SK-N-MC (cell line): ENCODE results near the gene KREMEN2.

Source experiments
- DNase-seq: peaks from one replicate; pipeline ENCODE4 v3.0.0-alpha.2; 2011; ENCODE audit warnings: low read depth, low spot score
- H3K27ac ChIP-seq: fragments of 200-600 bp; sonication (generic); 2 replicates; pipeline ENCODE4 v1.5.1; 2016; ENCODE audit warnings: mixed run types
- H3K36me3 ChIP-seq: fragments of 200-600 bp; sonication (generic); 2 replicates; pipeline ENCODE4 v1.6.1; 2017; ENCODE audit warnings: antibody characterized with exemption, low read length, mixed read lengths; ENCODE audit not compliant: insufficient read depth
- H3K4me3 ChIP-seq: fragments of 200-600 bp; sonication (generic); 2 replicates; pipeline ENCODE4 v1.5.1; 2016
- H3K9ac ChIP-seq: fragments of 200-600 bp; sonication (generic); 2 replicates; pipeline ENCODE4 v1.8.0; 2017; ENCODE audit warnings: mixed run types, mixed read lengths; ENCODE audit not compliant: insufficient read length
- H3K9me3 ChIP-seq: fragments of 200-600 bp; sonication (generic); 2 replicates; pipeline ENCODE4 v1.6.1; 2017; ENCODE audit warnings: low read depth, mild to moderate bottlenecking, antibody characterized with exemption, low read length, moderate library complexity, mixed read lengths
- EZH2 ChIP-seq: fragments of 200-600 bp; sonication (generic); IDR thresholded peaks from one replicate; pipeline ENCODE4 v1.6.1; 2017; ENCODE audit warnings: antibody characterized with exemption
- FOXP2 ChIP-seq: optimal IDR thresholded peaks from 2 replicates; pipeline ENCODE3; 2011; ENCODE audit warnings: mild to moderate bottlenecking, moderate library complexity; ENCODE audit not compliant: insufficient read depth; ENCODE audit errors: extremely low read length, control extremely low read depth
- POLR2AphosphoS5 ChIP-seq: IDR thresholded peaks from 2 replicates; pipeline ENCODE4 v1.6.1; 2012; ENCODE audit warnings: mild to moderate bottlenecking, low read depth, low read length, borderline replicate concordance

The KREMEN2 gene

DNA sequence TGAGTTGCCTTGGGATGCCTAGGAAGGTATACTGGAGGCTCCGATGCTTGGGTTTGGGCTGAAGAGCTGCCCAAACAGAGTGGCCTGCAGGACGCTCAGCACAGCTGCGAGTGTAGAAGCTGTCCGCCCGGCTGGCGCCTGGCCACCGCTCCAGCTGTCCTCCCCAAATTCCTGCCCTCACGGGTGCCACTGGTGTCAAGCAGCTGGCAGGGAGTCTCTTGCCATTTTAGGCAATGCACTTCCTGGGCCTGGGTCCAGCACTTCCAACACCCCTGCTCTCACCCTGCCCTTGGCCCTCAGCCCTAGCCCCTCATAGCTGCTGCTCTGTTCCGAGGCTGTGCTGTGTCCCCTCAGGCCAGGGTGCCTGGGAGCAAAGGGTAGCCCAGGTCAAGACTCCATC lies 21.4 kb downstream of the KREMEN2 start:
- no peak overlapping the region for H3K9ac ChIP-seq
- H3K4me3 ChIP-seq: no peak overlapping the region
- no peak for DNase-seq
- no peaks in the 10 kb centered on the region for H3K36me3 ChIP-seq
- no peak overlapping the region for H3K27ac ChIP-seq
- TF ChIP-seq FOXP2: no peak
- TF ChIP-seq POLR2AphosphoS5: no peak
- TF ChIP-seq EZH2: no peak
- no peaks in the 10 kb centered on the region for H3K9me3 ChIP-seq

GRCh38 chr16:2985893-2986355 lies 21.8 kb downstream of the KREMEN2 start:
- H3K4me3 ChIP-seq: no peak overlapping the region
- no peak for DNase-seq
- no peak for TF ChIP-seq EZH2
- TF ChIP-seq FOXP2: no peak
- no peak overlapping the region for H3K9ac ChIP-seq
- H3K36me3 ChIP-seq: no peaks in the 10 kb centered on the region
- no peaks in the 10 kb centered on the region for H3K9me3 ChIP-seq
- no peak overlapping the region for H3K27ac ChIP-seq

GRCh38 chr16:2986623-2987188 lies 22.6 kb downstream of the KREMEN2 start:
- DNase-seq: no peak
- Histone ChIP-seq H3K9ac (no peak overlapping the region), H3K36me3 (no peaks in the 10 kb centered on the region), H3K9me3 (no peaks in the 10 kb centered on the region), H3K4me3 (no peak overlapping the region), H3K27ac (no peak overlapping the region)
- TF ChIP-seq FOXP2: no peak
- TF ChIP-seq EZH2: no peak
- no peak for TF ChIP-seq POLR2AphosphoS5

- TF ChIP-seq FOXP2 (no peak), EZH2 (no peak), POLR2AphosphoS5 (no peak)
- Histone ChIP-seq H3K9me3 (no peaks in the 10 kb centered on the region), H3K36me3 (no peaks in the 10 kb centered on the region), H3K4me3 (no peak overlapping the region), H3K27ac (no peak overlapping the region), H3K9ac (no peak overlapping the region)
- DNase-seq: no peak
These were observed 23.2 kb downstream of the KREMEN2 start for GRCh38 chr16:2987286-2987685.

DNA sequence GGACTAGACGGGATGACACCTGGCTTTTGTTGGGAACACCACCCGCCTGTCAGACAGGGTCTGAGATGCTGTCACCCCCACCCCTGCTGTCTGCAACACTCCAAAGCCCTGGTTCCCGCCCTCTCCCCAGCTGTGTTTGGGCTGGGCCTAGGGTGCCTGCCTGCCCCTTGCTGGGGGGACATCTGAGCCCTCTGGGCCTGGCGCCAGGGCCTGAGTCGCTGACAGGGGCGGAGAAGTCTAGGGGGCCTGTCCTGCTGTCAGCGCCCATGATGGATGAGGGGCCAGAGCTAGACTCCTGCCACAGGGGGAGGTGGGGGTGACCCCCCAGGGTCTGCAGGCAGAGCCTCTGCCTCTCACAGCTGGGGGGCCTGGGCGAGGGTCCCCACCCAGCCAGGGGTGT lies 23.8 kb downstream of the KREMEN2 start:
- Histone ChIP-seq H3K27ac (no peak overlapping the region), H3K9ac (no peak overlapping the region), H3K4me3 (no peak overlapping the region), H3K36me3 (no peaks in the 10 kb centered on the region), H3K9me3 (no peaks in the 10 kb centered on the region)
- TF ChIP-seq POLR2AphosphoS5: no peak
- TF ChIP-seq EZH2: no peak
- TF ChIP-seq FOXP2: no peak
- DNase-seq: no peak

DNA sequence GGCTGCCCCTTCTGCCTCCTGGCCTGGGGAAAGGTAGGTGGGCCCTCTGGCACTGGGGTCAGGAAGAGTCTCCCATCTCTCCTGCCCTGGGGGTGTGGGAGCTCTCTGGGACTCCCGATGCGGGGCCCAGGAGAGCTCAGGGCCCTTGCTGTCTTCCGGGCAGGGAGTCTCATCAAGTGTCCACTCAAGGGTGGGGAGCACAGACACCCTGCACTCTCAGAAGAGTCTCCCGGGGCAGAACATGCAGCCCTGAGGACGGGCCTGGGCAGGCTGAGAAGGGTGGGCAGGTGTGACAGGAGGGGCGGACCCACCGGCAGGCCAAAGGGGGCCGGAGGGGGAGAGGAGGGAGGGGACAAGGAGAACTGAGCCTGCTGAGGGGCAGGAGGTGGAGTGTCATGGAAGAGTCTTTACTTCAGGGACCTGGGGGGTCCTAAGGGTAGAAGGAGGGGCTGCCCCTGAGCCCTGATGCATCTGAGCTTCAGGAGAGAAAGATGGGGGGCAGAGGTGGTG lies 24.6 kb downstream of the KREMEN2 start:
- no peak overlapping the region for H3K9ac ChIP-seq
- no peaks in the 10 kb centered on the region for H3K36me3 ChIP-seq
- no peaks in the 10 kb centered on the region for H3K9me3 ChIP-seq
- no peak for TF ChIP-seq FOXP2
- TF ChIP-seq EZH2: no peak
- no peak for TF ChIP-seq POLR2AphosphoS5
- no peak overlapping the region for H3K4me3 ChIP-seq
- no peak overlapping the region for H3K27ac ChIP-seq
- DNase-seq: no peak

GRCh38 chr16:2990891-2991290 lies 26.8 kb downstream of the KREMEN2 start:
- Histone ChIP-seq H3K9ac (no peak overlapping the region), H3K9me3 (no peaks in the 10 kb centered on the region), H3K36me3 (no peaks in the 10 kb centered on the region), H3K4me3 (no peak overlapping the region), H3K27ac (no peak overlapping the region)
- DNase-seq: no peak
- TF ChIP-seq FOXP2 (no peak), POLR2AphosphoS5 (no peak), EZH2 (no peak)

DNA sequence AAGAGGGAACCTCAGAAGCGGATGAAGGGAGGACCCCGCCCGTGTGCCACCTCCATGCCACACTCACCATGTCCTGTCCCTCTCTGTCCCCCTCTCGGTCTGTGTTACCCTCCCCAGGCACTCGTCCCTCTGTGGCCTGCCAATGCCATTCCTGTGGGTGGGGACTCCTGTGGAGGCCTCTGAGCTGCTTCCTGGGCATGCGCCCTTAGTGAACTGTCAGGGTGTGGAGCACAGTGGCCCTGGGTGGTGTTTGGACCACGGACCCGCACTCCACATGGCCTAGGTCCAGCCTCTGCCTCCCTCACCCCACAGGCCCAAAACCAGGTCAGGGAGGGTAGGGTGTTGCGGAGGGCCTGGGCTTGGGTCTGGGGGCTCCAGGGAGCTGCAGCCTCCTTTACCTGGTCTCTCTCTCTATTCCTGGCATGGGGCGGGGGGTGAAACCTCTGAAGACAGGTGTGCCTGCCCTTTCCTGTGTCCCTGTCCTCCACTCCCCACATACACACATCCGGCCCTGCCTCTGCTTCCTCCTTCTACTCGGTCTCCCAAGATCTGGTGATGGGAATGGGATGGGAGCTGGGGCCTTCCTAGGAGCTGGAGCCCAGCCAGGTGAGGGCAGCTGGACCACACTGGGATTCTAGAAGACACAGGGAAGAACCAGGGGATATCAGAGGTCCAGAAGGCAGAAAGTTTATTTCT lies 27.6 kb downstream of the KREMEN2 start:
- Histone ChIP-seq H3K9ac (no peak overlapping the region), H3K27ac (no peak overlapping the region), H3K36me3 (no peaks in the 10 kb centered on the region), H3K4me3 (no peak overlapping the region), H3K9me3 (no peaks in the 10 kb centered on the region)
- TF ChIP-seq FOXP2 (no peak), POLR2AphosphoS5 (no peak), EZH2 (no peak)
- no peak for DNase-seq
